Measurements from ENCODE around the gene ST6GAL1.

Gene ST6GAL1

DNA sequence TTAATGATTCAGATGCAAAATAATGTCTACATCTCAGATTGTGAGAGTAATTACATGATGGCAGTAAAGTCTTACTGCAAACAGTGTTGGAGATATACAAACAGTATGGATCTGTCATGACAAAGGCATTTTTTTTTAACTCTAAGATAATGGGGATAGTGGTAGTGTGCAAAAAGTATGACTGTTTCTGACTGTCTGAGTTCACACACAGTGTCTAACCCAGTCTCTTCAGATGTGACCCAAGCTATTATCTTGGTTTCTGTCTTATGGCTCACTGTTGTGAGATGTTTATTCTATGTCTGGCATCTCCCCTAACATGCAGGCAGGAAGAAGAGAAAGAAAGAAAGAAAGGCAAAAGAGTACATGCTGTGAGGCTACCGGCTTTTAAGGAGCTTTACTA is 191.9 kb downstream of the ST6GAL1 start:
- H3K4me2 ChIP-seq (ENCODE audit: low read length), result no peak overlapping the region
- H3K36me3 ChIP-seq (ENCODE audit: insufficient read depth, low read length), result no peaks in the 10 kb centered on the region
- H3K9me3 ChIP-seq (replicated peaks; ENCODE audit: low read length), result no peaks in the 10 kb centered on the region
- H3K27me3 ChIP-seq (ENCODE audit: control insufficient read depth, insufficient read depth, low read length), result no peaks in the 10 kb centered on the region
- H3K4me3 ChIP-seq (ENCODE audit: low read length), result no peak overlapping the region
- no peaks in the 10 kb centered on the region for H3K4me1 ChIP-seq (ENCODE audit: control insufficient read depth, insufficient read depth, low read length)
- no peak overlapping the region for H3K9ac ChIP-seq (ENCODE audit: low read depth, low read length)

DNA sequence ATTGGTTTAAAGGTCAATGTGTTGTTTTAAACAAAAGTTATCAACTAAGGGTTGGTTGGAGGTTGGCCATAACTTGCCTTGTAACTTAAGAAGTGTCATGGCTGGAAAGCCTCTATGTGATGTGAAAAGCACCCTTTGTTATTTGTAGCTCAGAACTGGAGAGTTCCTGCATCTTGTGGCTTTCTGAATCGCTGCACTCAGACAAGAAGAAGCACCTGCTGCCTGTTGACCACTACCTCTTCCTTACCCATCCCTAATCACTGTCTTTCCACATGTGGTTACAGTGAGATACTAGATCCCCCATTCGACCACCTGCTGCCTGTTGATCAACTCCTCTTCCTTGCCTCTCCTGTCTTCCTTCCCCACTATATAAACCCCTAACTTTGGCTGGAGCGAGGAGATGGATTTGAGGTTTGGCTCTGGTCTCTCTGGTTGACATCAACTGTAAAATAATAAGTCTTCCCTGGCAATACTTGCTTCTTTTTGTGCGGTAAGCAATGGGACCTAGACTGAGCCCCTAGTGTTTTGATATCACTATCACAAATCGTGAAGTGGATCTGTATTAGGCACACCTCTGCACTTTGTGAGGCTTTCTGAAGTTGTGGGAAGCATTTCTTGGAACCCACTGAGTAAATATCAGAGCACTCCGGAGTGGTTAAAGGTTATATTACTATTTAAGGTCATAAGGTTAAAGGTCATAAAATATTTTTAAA is 195.1 kb downstream of the ST6GAL1 start:
- no peaks in the 10 kb centered on the region for H3K9me3 ChIP-seq (replicated peaks; ENCODE audit: low read length)
- H3K4me2 ChIP-seq (ENCODE audit: low read length), result no peak overlapping the region
- no peaks in the 10 kb centered on the region for H3K36me3 ChIP-seq (ENCODE audit: insufficient read depth, low read length)
- no peaks in the 10 kb centered on the region for H3K4me1 ChIP-seq (ENCODE audit: control insufficient read depth, insufficient read depth, low read length)
- no peaks in the 10 kb centered on the region for H3K27me3 ChIP-seq (ENCODE audit: control insufficient read depth, insufficient read depth, low read length)
- H3K9ac ChIP-seq (ENCODE audit: low read depth, low read length), result no peak overlapping the region
- H3K4me3 ChIP-seq (ENCODE audit: low read length), result no peak overlapping the region

Measured in skeletal muscle satellite cell (primary cell).